ENCODE results near the gene ETS1. TPM values are rescaled to one million over a fixed set of nuclear protein-coding genes. Genes with fewer than 3 reads are reported as not detected.

Gene ETS1
- total RNA-seq, 6 experiments from 2014 or later: 14.2 to 37.2 (median 23.3) TPM

- intact Hi-C loops (cut with DNase I): no loop called here
- 33% methylated on average over 1 of the region's 1 CpG for WGBS (ENCODE audit: insufficient coverage, low coverage, low lambda C conversion rate, missing lambda C conversion rate)
- no peaks in the 10 kb centered on the region for H3K4me1 ChIP-seq
Measured at GRCh38 chr11:128594226-128594625, 6.9 kb upstream of the ETS1 start.

DNA sequence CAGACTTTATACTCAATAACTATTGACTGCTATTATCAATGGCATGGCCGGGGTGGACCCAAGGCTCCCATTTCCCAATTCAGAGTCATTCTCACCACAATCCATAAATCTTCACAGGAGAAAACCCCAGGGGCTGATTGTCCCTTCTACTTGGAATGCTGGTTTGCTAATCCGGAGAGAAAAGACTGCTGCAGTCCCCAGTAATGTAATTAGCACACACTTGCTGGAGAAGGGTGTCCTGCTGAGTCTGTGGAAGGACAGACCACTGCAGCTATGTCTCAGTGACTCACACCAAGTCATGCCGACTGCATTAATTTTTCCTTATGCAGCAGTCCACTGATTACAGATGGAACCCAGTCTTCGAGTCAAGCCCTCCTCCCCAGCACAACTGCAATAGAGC is 5.9 kb upstream of the ETS1 start:
- ATAC-seq (peak in 1 of 4 donors; percentile 23), DNase-seq (no peak)
- TF ChIP-seq, protein P1, sequence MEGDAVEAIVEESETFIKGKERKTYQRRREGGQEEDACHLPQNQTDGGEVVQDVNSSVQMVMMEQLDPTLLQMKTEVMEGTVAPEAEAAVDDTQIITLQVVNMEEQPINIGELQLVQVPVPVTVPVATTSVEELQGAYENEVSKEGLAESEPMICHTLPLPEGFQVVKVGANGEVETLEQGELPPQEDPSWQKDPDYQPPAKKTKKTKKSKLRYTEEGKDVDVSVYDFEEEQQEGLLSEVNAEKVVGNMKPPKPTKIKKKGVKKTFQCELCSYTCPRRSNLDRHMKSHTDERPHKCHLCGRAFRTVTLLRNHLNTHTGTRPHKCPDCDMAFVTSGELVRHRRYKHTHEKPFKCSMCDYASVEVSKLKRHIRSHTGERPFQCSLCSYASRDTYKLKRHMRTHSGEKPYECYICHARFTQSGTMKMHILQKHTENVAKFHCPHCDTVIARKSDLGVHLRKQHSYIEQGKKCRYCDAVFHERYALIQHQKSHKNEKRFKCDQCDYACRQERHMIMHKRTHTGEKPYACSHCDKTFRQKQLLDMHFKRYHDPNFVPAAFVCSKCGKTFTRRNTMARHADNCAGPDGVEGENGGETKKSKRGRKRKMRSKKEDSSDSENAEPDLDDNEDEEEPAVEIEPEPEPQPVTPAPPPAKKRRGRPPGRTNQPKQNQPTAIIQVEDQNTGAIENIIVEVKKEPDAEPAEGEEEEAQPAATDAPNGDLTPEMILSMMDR (IDR thresholded peaks at IDR 0.05): no peak
- TF ChIP-seq POLR2A (IDR thresholded peaks at IDR 0.05): no peak
- Histone ChIP-seq H3K27ac (no peak overlapping the region), H3K9me3 (no peaks in the 10 kb centered on the region), H3K27me3 (no peaks in the 10 kb centered on the region), H3K4me1 (no peaks in the 10 kb centered on the region), H3K4me3 (no peak overlapping the region), H3K36me3 (no peaks in the 10 kb centered on the region)
- 41% methylated on average over 2 of the region's 4 CpGs for WGBS (ENCODE audit: insufficient coverage, low coverage, low lambda C conversion rate, missing lambda C conversion rate)
- intact Hi-C loops (cut with DNase I): no loop called here

More at GRCh38 chr11:128594226-128594625, 6.9 kb upstream of the ETS1 start:
- H3K36me3 ChIP-seq: no peaks in the 10 kb centered on the region
- H3K27ac ChIP-seq: no peak overlapping the region
- DNase-seq (no peak), ATAC-seq (no peak)
- no peak for TF ChIP-seq POLR2A (IDR thresholded peaks at IDR 0.05)
- TF ChIP-seq, protein P1 (IDR thresholded peaks at IDR 0.05): no peak
- H3K4me3 ChIP-seq: no peak overlapping the region
- H3K9me3 ChIP-seq: no peaks in the 10 kb centered on the region
- H3K27me3 ChIP-seq: no peaks in the 10 kb centered on the region

DNA sequence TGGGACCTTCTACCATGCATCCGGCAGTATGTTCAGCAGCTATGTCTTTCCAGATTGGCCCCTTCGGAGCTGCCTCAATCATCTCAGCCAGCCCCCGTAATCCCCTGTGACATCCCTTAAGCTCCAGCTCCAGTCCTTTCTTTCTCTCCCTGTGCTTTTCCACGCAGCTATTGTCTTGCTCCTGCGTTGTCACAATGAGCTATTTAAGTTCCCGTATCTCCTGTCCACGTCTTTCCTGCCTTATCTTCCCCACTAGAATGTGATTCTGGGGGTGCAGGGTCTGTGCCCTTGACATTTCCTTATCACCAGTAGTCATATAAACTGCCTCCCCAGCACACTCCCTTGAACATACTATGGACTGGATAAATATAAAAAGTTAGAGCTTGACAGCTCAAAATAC is 5.1 kb upstream of the ETS1 start:
- Histone ChIP-seq H3K4me1 (no peaks in the 10 kb centered on the region), H3K36me3 (no peaks in the 10 kb centered on the region), H3K27me3 (peaks cover 0 to 6% of the 10 kb centered on the region in 2 donors), H3K4me3 (no peak overlapping the region), H3K9me3 (no peaks in the 10 kb centered on the region), H3K27ac (no peak overlapping the region)
- WGBS (ENCODE audit: insufficient coverage, low coverage, low lambda C conversion rate, missing lambda C conversion rate): 42% methylated on average over 7 of the region's 7 CpGs
- peak; percentile 59 to 86 (median 72) for ATAC-seq
- intact Hi-C loops (cut with DNase I): no loop called here
- TF ChIP-seq, protein P1 (IDR thresholded peaks at IDR 0.05): no peak
- TF ChIP-seq POLR2A (IDR thresholded peaks at IDR 0.05): no peak
- no peak for DNase-seq

DNA sequence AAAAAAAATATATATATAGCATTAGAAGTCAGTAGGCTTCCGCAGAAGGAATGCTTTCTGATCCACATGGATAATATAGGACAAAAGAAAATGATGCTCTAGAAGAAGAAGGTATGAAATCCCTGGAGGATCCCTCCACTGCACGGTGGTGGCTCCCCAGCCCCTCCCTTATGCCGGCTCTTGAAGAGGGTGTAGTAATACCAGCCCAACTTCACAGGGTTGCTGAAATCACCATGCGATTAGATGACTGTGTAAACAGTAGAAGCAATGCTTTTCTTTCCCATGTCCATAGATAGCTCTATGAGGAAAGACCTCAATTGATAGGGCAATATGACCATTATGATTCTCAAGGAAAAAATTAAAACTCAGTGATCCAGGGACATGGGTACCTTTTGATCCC is 3.2 kb upstream of the ETS1 start:
- TF ChIP-seq POLR2A (IDR thresholded peaks at IDR 0.05): no peak
- TF ChIP-seq, protein P1 (IDR thresholded peaks at IDR 0.05): no peak
- intact Hi-C loops (cut with DNase I): no loop called here

DNA sequence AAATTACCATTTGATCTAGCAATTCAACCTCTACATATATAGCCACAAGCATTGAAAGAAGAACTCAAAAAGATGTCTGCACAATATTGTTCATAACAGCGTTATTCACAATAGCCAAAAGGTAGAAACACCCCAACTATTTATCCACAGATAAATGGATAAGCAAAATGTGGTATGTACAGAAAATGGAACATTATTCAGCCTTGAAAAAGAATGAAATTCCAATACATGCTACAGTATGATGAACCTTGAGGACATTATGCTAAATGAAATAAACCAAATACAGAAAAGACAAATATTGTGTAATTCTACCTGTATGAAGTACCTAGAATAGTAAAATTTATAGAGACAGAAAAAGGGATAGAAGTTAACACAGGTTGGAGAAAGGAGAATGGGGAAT is 2.6 kb upstream of the ETS1 start:
- TF ChIP-seq, protein P1 (IDR thresholded peaks at IDR 0.05): no peak
- no peak for TF ChIP-seq POLR2A (IDR thresholded peaks at IDR 0.05)
- H3K9me3 ChIP-seq: no peaks in the 10 kb centered on the region
- ATAC-seq: no peak
- 45% methylated on average over 1 of the region's 1 CpG for WGBS (ENCODE audit: insufficient coverage, low coverage, low lambda C conversion rate, missing lambda C conversion rate)
- no peak overlapping the region for H3K4me3 ChIP-seq
- DNase-seq: no peak
- intact Hi-C loops (cut with DNase I): no loop called here
- H3K27me3 ChIP-seq: peaks cover 0 to 6% of the 10 kb centered on the region in 2 donors
- no peak overlapping the region for H3K27ac ChIP-seq
- H3K36me3 ChIP-seq: no peaks in the 10 kb centered on the region
- H3K4me1 ChIP-seq: no peaks in the 10 kb centered on the region

More for the DNA sequence above, 3.2 kb upstream of the ETS1 start:
- H3K4me1 ChIP-seq: no peaks in the 10 kb centered on the region
- H3K27me3 ChIP-seq: peaks cover 0 to 6% of the 10 kb centered on the region in 2 donors
- no peaks in the 10 kb centered on the region for H3K36me3 ChIP-seq
- H3K9me3 ChIP-seq: no peaks in the 10 kb centered on the region
- ATAC-seq (no peak), DNase-seq (no peak)
- H3K4me3 ChIP-seq: no peak overlapping the region
- no peak overlapping the region for H3K27ac ChIP-seq
- WGBS (ENCODE audit: insufficient coverage, low coverage, low lambda C conversion rate, missing lambda C conversion rate): 60% methylated on average over 4 of the region's 4 CpGs
